HCT116 (cell line): ENCODE data around the gene DIS3L. TPM values are rescaled to one million over a fixed set of nuclear protein-coding genes. Genes with fewer than 3 reads are reported as not detected.

Source experiments
- ATAC-seq: fragments of 200-7000 bp; cut with Tn5 transposase; 2 replicates; pipeline ENCODE4 v1.9.1; 2020; ENCODE audit warnings: mild to moderate bottlenecking, moderate library complexity
- BruUV-seq: library from RNA; stranded (reverse); fragments of 400-500 nt; replicated peaks from 2 replicates; lab custom pipeline; 2021; lab: Mats Ljungman, UMichigan
- CTCF ChIA-PET: fragments of 300-600 bp; sonication (Branson Sonifier 250); formaldehyde crosslinking; loops from one replicate; lab custom pipeline; 2021; ENCODE audit warnings: antibody characterized with exemption; lab: Charles Lee
- POLR2A ChIA-PET: fragments of 300-600, 350-600 bp; sonication (Branson Sonifier 250); formaldehyde crosslinking; loops from one replicate; lab custom pipeline; 2021; ENCODE audit warnings: antibody characterized with exemption; lab: Charles Lee
- RAD21 ChIA-PET, 2 experiments: fragments of 300-600 bp; sonication (Branson Sonifier 250); formaldehyde crosslinking; loops; one replicate each; lab custom pipeline; 2023; ENCODE audit warnings: low total read pairs in 2 of 2; ENCODE audit not compliant: uncharacterized antibody in 2 of 2, unreplicated experiment in 2 of 2, low non-redundant PET in 1 of 2; lab: Charles Lee
- DNase-seq: peaks from one replicate; pipeline ENCODE4 v3.0.0-alpha.2; 2010; ENCODE audit warnings: low read depth, low spot score
- H2AFZ ChIP-seq: fragments of 200-600 bp; shearing (Covaris generic), sonication (generic); 2 replicates; pipeline ENCODE4 v1.6.1; 2017; ENCODE audit warnings: low read depth, mixed run types, mixed read lengths, antibody characterized with exemption, low read length; ENCODE audit not compliant: poor library complexity, severe bottlenecking
- H3K27ac ChIP-seq: 2 replicates; pipeline ENCODE4 v1.5.1; 2012; ENCODE audit warnings: low read depth, low read length
- H3K27me3 ChIP-seq: fragments of 200-600 bp; sonication (generic); 2 replicates; pipeline ENCODE4 v1.6.1; 2016; ENCODE audit warnings: mixed run types, low read length, mixed read lengths; ENCODE audit not compliant: insufficient read depth
- H3K36me3 ChIP-seq, 2 experiments: fragments of 200-500 bp in 1 of 2; fragments of 200-600 bp in 1 of 2; sonication (Bioruptor generic) in 1 of 2; sonication (generic) in 1 of 2; 2 replicates each; pipeline versions ENCODE4 v1.5.1 to v1.6.1; 2014 to 2016; ENCODE audit warnings: low read length in 2 of 2, inconsistent platforms in 1 of 2, mixed read lengths in 1 of 2, mixed run types in 1 of 2; ENCODE audit not compliant: insufficient read depth in 2 of 2, control insufficient read depth in 1 of 2
- H3K4me1 ChIP-seq, 2 experiments: fragments of 200-600 bp in 1 of 2; sonication (generic) in 1 of 2; 2 replicates each; pipeline versions ENCODE4 v1.5.1 to v1.6.1; 2012 to 2017; ENCODE audit warnings: low read length in 2 of 2, inconsistent platforms in 1 of 2, mild to moderate bottlenecking in 1 of 2, mixed read lengths in 1 of 2, mixed run types in 1 of 2, moderate library complexity in 1 of 2; ENCODE audit not compliant: insufficient read depth in 2 of 2, control insufficient read depth in 1 of 2
- H3K4me2 ChIP-seq: fragments of 200-600 bp; sonication (generic); 2 replicates; pipeline ENCODE4 v1.6.1; 2017; ENCODE audit warnings: mixed run types, low read length, mixed read lengths
- H3K4me3 ChIP-seq, 2 experiments: fragments of 200-600 bp in 1 of 2; sonication (generic) in 1 of 2; replicated peaks in 1 of 2; 2 replicates each; pipeline ENCODE4 v1.5.1; 2011 to 2016; ENCODE audit warnings: low read length in 2 of 2, control low read depth in 1 of 2, low read depth in 1 of 2, mild to moderate bottlenecking in 1 of 2, mixed read lengths in 1 of 2, mixed run types in 1 of 2
- H3K79me2 ChIP-seq: fragments of 200-600 bp; sonication (generic); 2 replicates; pipeline ENCODE4 v1.6.1; 2017; ENCODE audit warnings: mild to moderate bottlenecking, mixed run types, low read length, moderate library complexity, mixed read lengths; ENCODE audit not compliant: insufficient read depth
- H3K9ac ChIP-seq: fragments of 200-600 bp; sonication (generic); 2 replicates; pipeline ENCODE4 v1.6.1; 2016; ENCODE audit warnings: low read length, mixed read lengths
- H3K9me2 ChIP-seq: fragments of 200-600 bp; sonication (generic), shearing (Covaris generic); 2 replicates; pipeline ENCODE4 v1.6.1; 2017; ENCODE audit warnings: mixed run types, mild to moderate bottlenecking, moderate library complexity; ENCODE audit not compliant: insufficient read depth
- H3K9me3 ChIP-seq, 2 experiments: fragments of 200-500 bp in 1 of 2; fragments of 200-600 bp in 1 of 2; sonication (Bioruptor generic) in 1 of 2; sonication (generic) in 1 of 2; 2 replicates each; pipeline ENCODE4 v1.6.1; 2014 to 2017; ENCODE audit warnings: low read length in 2 of 2, mixed read lengths in 2 of 2, inconsistent platforms in 1 of 2, low read depth in 1 of 2, mild to moderate bottlenecking in 1 of 2, mixed run types in 1 of 2, moderate library complexity in 1 of 2; ENCODE audit not compliant: control insufficient read depth in 1 of 2, insufficient read depth in 1 of 2
- H4K20me1 ChIP-seq: fragments of 200-600 bp; sonication (generic), shearing (Covaris generic); 2 replicates; pipeline ENCODE4 v1.6.1; 2017; ENCODE audit warnings: mixed run types, mild to moderate bottlenecking, moderate library complexity; ENCODE audit not compliant: insufficient read depth
- CEBPB ChIP-seq: IDR thresholded peaks from 2 replicates; pipeline ENCODE4 v1.6.1; 2012; ENCODE audit warnings: low read depth
- EGR1 ChIP-seq: IDR thresholded peaks from 2 replicates; pipeline ENCODE4 v1.6.1; 2012; ENCODE audit warnings: low read depth
- ELF1 ChIP-seq: IDR thresholded peaks from 2 replicates; pipeline ENCODE4 v1.6.1; 2012; ENCODE audit warnings: low read depth, borderline replicate concordance
- EZH2 ChIP-seq: fragments of 200-600 bp; sonication (generic); IDR thresholded peaks from 2 replicates; pipeline ENCODE4 v1.6.1; 2017; ENCODE audit warnings: antibody characterized with exemption, mixed run types
- FOSL1 ChIP-seq: IDR thresholded peaks from 2 replicates; pipeline ENCODE4 v1.6.1; 2012; ENCODE audit warnings: low read depth
- POLR2A ChIP-seq: IDR thresholded peaks from 2 replicates; pipeline ENCODE4 v1.7.0; 2011; ENCODE audit warnings: borderline replicate concordance; ENCODE audit not compliant: insufficient read depth, insufficient read length; ENCODE audit errors: extremely low read depth
- SIN3A ChIP-seq: IDR thresholded peaks from 2 replicates; pipeline ENCODE4 v1.6.1; 2012; ENCODE audit warnings: low read depth
- SP1 ChIP-seq: IDR thresholded peaks from 2 replicates; pipeline ENCODE4 v1.6.1; 2012; ENCODE audit warnings: low read depth
- SRF ChIP-seq: IDR thresholded peaks from 2 replicates; pipeline ENCODE4 v1.6.1; 2012; ENCODE audit warnings: low read depth
- ZNF274 ChIP-seq: fragments of 200-500 bp; sonication (Bioruptor generic); IDR thresholded peaks from 2 replicates; pipeline ENCODE4 v1.6.1; 2014; ENCODE audit warnings: mild to moderate bottlenecking, low read depth, low read length, inconsistent platforms
- intact Hi-C: fragments of 100-400 bp; cut with micrococcal nuclease; formaldehyde crosslinking; loops from 2 replicates; pipeline ENCODE4 v1.10.0; 2022
- total RNA-seq: library from RNA; stranded (reverse); gene quantifications from one replicate; pipeline ENCODE4 v1.2.1, GENCODE V29; 2021; ENCODE audit not compliant: unreplicated experiment
- TF ChIP-seq, protein P1 (sequence below): IDR thresholded peaks from 2 replicates; pipeline ENCODE4 v1.6.1; 2012
- TF ChIP-seq, protein P2 (sequence below), 3 experiments: fragments of 200-600 bp in 1 of 3; sonication (generic) in 1 of 3; IDR thresholded peaks in 2 of 3; conservative IDR thresholded peaks in 1 of 3; 2 replicates each; pipeline ENCODE4 v1.5.1; 2012 to 2017; ENCODE audit warnings: low read depth in 2 of 3, low read length in 2 of 3, antibody characterized with exemption in 1 of 3, borderline replicate concordance in 1 of 3, control low read depth in 1 of 3, mild to moderate bottlenecking in 1 of 3, mixed read lengths in 1 of 3, mixed run types in 1 of 3, moderate library complexity in 1 of 3; ENCODE audit not compliant: insufficient read depth in 1 of 3

The DIS3L gene
- total RNA-seq, 1 experiment from 2014 or later = 32.2 TPM

DNA sequence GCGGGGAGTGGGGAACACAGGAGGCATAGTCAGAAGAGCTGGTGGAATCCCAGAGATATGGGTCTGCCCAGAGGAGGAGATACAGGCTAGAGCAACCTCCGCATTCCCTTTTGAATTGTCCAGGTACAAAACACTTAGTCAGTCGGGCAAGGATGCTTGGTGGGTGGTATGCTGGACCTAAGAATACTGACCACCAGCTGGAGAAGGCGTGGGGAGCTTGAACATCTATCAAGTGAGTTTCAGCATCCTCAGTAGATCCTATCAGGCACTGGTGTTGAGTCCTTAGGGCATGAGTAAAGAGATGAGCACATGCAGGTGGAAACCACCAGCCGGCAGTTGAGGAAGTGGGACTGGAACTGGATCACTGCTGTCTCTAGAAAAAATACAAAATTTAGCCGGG is 14.7 kb upstream of the DIS3L start:
- POLR2A ChIA-PET = no interaction called here
- Histone ChIP-seq H3K9me3 (no peaks in the 10 kb centered on the region), H3K9ac (no peak overlapping the region), H3K4me2 (no peak overlapping the region), H3K79me2 (no peaks in the 10 kb centered on the region), H3K36me3 (no peaks in the 10 kb centered on the region)
- RAD21 ChIA-PET = no interaction called here
- BruUV-seq = no TSS peak
- TF ChIP-seq CEBPB = no peak
- TF ChIP-seq SRF = no peak
- no peak for TF ChIP-seq EZH2
- TF ChIP-seq, protein P1, sequence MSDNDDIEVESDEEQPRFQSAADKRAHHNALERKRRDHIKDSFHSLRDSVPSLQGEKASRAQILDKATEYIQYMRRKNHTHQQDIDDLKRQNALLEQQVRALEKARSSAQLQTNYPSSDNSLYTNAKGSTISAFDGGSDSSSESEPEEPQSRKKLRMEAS = no peak
- TF ChIP-seq POLR2A = no peak
- TF ChIP-seq FOSL1 = no peak
- TF ChIP-seq ELF1 = no peak
- TF ChIP-seq, protein P2, sequence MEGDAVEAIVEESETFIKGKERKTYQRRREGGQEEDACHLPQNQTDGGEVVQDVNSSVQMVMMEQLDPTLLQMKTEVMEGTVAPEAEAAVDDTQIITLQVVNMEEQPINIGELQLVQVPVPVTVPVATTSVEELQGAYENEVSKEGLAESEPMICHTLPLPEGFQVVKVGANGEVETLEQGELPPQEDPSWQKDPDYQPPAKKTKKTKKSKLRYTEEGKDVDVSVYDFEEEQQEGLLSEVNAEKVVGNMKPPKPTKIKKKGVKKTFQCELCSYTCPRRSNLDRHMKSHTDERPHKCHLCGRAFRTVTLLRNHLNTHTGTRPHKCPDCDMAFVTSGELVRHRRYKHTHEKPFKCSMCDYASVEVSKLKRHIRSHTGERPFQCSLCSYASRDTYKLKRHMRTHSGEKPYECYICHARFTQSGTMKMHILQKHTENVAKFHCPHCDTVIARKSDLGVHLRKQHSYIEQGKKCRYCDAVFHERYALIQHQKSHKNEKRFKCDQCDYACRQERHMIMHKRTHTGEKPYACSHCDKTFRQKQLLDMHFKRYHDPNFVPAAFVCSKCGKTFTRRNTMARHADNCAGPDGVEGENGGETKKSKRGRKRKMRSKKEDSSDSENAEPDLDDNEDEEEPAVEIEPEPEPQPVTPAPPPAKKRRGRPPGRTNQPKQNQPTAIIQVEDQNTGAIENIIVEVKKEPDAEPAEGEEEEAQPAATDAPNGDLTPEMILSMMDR (IDR thresholded peaks at IDR 0.05 in 2 of 3, conservative IDR thresholded peaks at IDR 0.05 in 1 of 3; ENCODE audit: borderline replicate concordance in 1 of 3, insufficient read depth in 1 of 3, low read depth in 2 of 3, low read length in 2 of 3) = no peak
- no peak for TF ChIP-seq ZNF274
- TF ChIP-seq SP1 = no peak
- no peak for TF ChIP-seq SIN3A
- no peak for TF ChIP-seq EGR1
- TF ChIP-seq, all 23 proteins: peak for 0
- H2AFZ ChIP-seq = no peak overlapping the region
- H4K20me1 ChIP-seq = no peaks in the 10 kb centered on the region
- intact Hi-C loops = no loop called here
- no peak for DNase-seq
- no peak for ATAC-seq
- H3K27ac ChIP-seq = no peak overlapping the region
- CTCF ChIA-PET = interaction anchor here (0.6 kb wide), 1 partner anchor 8 kb away, joined by 3 read pairs; no protein-coding TSS in a partner anchor
- H3K9me2 ChIP-seq = no peaks in the 10 kb centered on the region
- H3K27me3 ChIP-seq = no peaks in the 10 kb centered on the region
- H3K4me3 ChIP-seq = no peak overlapping the region
- no peaks in the 10 kb centered on the region for H3K4me1 ChIP-seq
